Breast epithelium (tissue), 3 donors: ENCODE results near the gene NDC80.

Experiments used
- POLR2AphosphoS5 ChIP-seq, 3 donors: sonication (generic); formaldehyde crosslinking; IDR thresholded peaks; one replicate each; pipeline ENCODE4 v1.6.1; 2017; ENCODE audit warnings: antibody characterized with exemption in 3 of 3
- TF ChIP-seq, protein P1 (sequence below), 3 donors: fragments of 450-650 bp; IDR thresholded peaks; one replicate each; pipeline ENCODE4 v1.5.1; 2016 to 2017; ENCODE audit warnings: antibody characterized with exemption in 3 of 3, mild to moderate bottlenecking in 3 of 3, moderate library complexity in 3 of 3

DNA sequence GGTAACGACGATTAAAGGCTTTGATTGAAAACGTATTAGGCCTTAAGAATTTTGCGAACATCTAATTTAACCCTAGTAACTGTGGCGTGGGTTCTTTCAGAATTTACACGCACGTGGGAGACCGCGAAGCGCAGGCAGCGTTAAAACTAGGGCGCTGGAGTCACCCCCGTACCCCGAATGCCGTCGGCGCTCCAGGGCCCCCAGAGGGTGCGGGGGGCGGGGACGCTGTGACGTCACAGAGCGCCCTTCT is 83.5 kb downstream of the NDC80 start:
- TF ChIP-seq, protein P1, sequence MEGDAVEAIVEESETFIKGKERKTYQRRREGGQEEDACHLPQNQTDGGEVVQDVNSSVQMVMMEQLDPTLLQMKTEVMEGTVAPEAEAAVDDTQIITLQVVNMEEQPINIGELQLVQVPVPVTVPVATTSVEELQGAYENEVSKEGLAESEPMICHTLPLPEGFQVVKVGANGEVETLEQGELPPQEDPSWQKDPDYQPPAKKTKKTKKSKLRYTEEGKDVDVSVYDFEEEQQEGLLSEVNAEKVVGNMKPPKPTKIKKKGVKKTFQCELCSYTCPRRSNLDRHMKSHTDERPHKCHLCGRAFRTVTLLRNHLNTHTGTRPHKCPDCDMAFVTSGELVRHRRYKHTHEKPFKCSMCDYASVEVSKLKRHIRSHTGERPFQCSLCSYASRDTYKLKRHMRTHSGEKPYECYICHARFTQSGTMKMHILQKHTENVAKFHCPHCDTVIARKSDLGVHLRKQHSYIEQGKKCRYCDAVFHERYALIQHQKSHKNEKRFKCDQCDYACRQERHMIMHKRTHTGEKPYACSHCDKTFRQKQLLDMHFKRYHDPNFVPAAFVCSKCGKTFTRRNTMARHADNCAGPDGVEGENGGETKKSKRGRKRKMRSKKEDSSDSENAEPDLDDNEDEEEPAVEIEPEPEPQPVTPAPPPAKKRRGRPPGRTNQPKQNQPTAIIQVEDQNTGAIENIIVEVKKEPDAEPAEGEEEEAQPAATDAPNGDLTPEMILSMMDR (IDR thresholded peaks at IDR 0.05), result no peak
- no peak for TF ChIP-seq POLR2AphosphoS5 (IDR thresholded peaks at IDR 0.05)
